22Rv1 (cell line): ENCODE results near the gene ME3.
"Not testable (repeated sequence)": the region's sequence is repeated elsewhere in the genome, so short reads cannot be mapped to it uniquely, and the experiment has no call there.

Experiments
- H3K27ac ChIP-seq: fragments of 450-650 bp; 2 replicates; pipeline ENCODE4 v1.5.1; 2017
- CTCF ChIP-seq: fragments of 450-650 bp; IDR thresholded peaks from 2 replicates; pipeline ENCODE4 v1.5.1; 2017; ENCODE audit warnings: mild to moderate bottlenecking
- ZFX ChIP-seq: fragments of 450-650 bp; IDR thresholded peaks from 2 replicates; pipeline ENCODE4 v1.6.1; 2017; ENCODE audit warnings: antibody characterized with exemption, borderline replicate concordance

The ME3 gene

DNA sequence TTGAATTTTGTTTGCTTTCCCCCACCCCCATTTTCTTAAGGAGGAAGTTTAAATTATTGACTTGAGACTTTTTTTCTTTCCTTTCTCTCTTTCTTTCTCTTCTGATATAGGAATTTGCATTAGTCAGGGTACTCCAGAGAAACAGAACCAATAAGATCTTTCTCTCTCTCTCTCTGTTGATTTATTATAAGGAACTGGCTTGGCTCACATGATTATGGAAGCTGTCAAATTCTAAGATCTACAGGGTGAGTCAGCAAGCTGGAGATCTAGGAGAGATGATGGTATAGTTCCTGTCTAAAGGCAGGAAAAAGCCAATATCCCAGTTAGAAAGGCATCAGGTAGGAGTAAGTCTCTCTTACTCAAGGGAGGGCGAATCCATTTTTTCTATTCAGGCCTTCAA is 233.7 kb downstream of the ME3 start:
- no peak overlapping the region for H3K27ac ChIP-seq
- TF ChIP-seq CTCF (no peak), ZFX (no peak)

DNA sequence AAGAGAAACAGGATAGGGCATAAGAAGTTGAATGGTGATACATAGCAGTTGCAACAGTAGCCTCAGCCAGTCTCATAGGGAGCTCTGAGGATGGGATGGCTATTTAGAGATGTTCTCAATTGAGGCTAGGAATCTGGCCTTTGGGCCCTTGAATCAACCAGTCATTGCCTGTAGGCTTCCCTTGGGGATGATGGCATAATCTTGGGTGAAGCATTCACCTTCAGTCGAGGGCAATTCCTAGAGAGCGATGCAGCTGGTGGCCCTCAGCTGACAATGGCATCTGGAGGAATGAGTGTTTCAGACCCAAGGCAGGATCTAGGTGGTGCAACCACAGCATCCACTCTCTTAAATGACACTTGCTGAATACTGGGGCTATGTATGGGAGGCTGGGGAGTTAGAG is 236.7 kb downstream of the ME3 start:
- H3K27ac ChIP-seq, result no peak overlapping the region
- TF ChIP-seq ZFX (no peak), CTCF (no peak)

DNA sequence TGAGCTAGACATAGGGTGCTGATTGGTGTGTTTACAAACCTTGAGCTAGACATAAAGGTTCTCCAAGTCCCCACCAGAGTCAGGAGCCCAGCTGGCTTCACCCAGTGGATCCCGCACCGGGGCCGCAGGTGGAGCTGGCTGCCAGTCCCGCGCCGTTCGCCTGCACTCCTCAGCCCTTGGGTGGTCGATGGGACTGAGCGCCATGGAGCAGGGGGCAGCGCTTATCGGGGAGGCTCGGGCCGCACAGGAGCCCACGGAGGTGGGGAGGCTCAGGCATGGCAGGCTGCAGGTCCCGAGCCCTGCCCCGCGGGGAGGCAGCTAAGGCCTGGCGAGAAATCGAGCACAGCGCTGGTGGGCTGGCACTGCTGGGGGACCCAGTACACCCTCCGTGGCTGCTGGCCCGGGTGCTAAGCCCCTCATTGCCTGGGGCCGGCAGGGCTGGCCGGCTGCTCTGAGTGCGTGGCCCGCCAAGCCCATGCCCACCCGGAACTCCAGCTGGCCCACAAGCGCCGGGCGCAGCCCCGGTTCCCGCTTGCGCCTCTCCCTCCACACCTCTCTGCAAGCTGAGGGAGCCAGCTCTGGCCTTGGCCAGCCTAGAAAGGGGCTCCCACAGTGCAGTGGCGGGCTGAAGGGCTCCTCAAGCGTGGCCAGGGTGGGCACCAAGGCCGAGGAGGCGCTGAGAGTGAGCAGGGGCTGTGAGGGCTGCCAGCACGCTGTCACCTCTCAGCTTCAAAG is 238.9 kb downstream of the ME3 start:
- not testable (repeated sequence) for H3K27ac ChIP-seq

DNA sequence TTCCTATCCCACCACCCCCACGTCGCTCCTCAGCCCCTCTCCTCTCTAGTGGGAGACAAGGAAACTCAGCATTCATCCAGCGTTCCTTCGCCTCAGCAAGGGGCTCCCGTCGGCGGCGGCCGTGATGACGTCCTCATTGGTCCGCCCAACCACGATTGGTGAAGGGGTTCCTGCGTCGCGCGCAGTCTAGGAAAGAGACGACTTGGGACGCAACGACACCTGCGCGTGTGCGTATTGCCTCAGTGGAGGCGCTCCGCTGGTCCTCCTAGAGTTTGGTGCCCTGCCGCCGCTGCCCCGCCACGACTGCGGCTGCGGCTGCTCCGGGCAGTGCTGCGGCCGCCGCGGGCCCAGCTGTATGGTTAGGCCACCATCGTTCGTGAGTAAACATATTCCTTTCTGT is 241.2 kb downstream of the ME3 start:
- H3K27ac ChIP-seq, result no peak overlapping the region
- no peak for TF ChIP-seq ZFX
- TF ChIP-seq CTCF, result no peak

DNA sequence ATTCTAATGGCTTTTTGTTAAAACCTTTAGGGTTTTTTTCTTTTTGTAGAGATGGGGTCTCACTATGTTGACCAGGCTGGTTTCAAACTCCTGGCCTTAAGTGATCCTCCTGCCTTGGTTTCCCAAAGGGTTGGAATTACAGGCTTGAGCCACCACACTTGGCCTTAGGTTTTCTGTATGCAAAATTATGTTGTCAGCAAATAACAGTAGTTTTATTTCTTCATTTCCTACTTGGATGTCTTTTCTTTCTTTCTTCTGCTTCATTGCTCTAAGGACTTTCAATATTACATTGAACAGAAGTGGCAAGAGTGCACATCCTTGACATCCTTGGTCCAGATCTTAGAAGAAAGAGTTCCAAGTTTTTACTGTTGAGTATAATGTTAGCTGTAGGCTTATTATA is 245.0 kb downstream of the ME3 start:
- TF ChIP-seq ZFX (no peak), CTCF (no peak)
- no peak overlapping the region for H3K27ac ChIP-seq

DNA sequence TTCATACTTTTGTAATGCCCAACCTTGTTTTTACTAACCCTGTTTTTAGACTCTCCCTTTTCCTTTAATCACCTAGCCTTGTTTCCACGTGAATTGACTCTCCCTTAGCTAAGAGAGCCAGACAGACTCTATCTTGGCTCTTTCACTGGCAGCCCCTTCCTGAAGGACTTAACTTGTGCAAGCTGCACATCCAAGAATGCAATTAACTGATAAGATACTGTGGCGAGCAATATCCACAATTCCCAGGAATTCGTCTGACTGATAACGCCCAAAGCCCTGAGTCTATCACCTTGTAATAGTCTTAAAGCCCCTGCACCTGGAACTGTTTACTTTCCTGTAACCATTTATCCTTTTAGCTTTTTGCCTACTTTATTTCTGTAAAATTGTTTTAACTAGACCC is 248.9 kb downstream of the ME3 start:
- not testable (repeated sequence) for H3K27ac ChIP-seq

GRCh38 chr11:86422371-86422770 is 250.0 kb downstream of the ME3 start:
- no peak overlapping the region for H3K27ac ChIP-seq
- no peak for TF ChIP-seq ZFX
- no peak for TF ChIP-seq CTCF

DNA sequence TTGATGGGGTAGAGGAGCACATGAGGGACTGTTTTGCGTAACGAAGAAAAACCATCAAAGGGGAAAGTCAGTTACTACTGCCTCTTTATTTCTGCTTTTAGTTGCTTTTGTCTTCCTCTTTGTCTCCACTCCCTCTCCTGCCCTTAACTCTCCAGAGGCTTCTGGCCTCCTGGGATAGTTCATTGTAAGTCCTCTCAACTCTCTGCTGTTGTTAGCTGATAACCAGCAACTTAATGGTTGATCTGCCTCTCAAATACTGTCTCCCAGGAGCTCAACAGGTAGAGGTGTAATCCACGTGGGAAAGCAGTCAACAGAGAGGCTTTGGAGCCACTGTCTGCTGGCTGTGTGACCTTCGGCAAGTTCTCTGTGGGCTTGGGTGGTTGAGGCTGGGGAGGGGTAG is 250.5 kb downstream of the ME3 start:
- TF ChIP-seq ZFX, result no peak
- TF ChIP-seq CTCF, result no peak
- no peak overlapping the region for H3K27ac ChIP-seq
